Measurements from ENCODE around the gene CTF1. TPM values are rescaled to one million over a fixed set of nuclear protein-coding genes. Genes with fewer than 3 reads are reported as not detected.

Gene CTF1
- total and polyA plus RNA-seq, 10 of the 15 experiments (the other 5 are each of a cell fraction or from before 2014, with no cell fraction given), result 0.04 to 0.46 (median 0.11) TPM; not detected in 3

- TF ChIP-seq CREM (IDR thresholded peaks at IDR 0.05; ENCODE audit: low read depth) (no peak), RUNX3 (IDR thresholded peaks at IDR 0.05; ENCODE audit: low read length) (peak; percentile 38), GATAD2B (conservative IDR thresholded peaks at IDR 0.05; ENCODE audit: low read depth) (peak; percentile 94), IKZF2 (IDR thresholded peaks at IDR 0.05) (peak; percentile 59 to 67), NKRF (conservative IDR thresholded peaks at IDR 0.05) (peak; percentile 76), ZNF384 (IDR thresholded peaks at IDR 0.05; ENCODE audit: borderline replicate concordance, low read depth, low read length) (no peak), MXI1 (IDR thresholded peaks at IDR 0.05; ENCODE audit: low read depth, low read length) (no peak; the same call in 1 of the 2 replicates), PML (IDR thresholded peaks at IDR 0.05; ENCODE audit: low read length) (peak; percentile 43; the same call in 1 of the 2 replicates), TAF1 (IDR thresholded peaks at IDR 0.05; ENCODE audit: borderline replicate concordance, low read depth, low read length) (peak; percentile 48; the same call in 1 of the 2 replicates), RAD51 (IDR thresholded peaks at IDR 0.05) (peak; percentile 67), SMC3 (IDR thresholded peaks at IDR 0.05; ENCODE audit: borderline replicate concordance, low read length) (no peak), JUNB (IDR thresholded peaks at IDR 0.05) (no peak), BRCA1 (IDR thresholded peaks at IDR 0.05; ENCODE audit: low read depth, low read length) (no peak), E2F4 (IDR thresholded peaks at IDR 0.05; ENCODE audit: low read depth, low read length) (no peak), STAT3 (IDR thresholded peaks at IDR 0.05; ENCODE audit: low read depth, low read length) (no peak), EP300 (IDR thresholded peaks at IDR 0.05; ENCODE audit: borderline replicate concordance in 1 of 2, control insufficient read depth in 1 of 2, low read depth in 2 of 2, low read length in 2 of 2) (0 out of 4 replicates have a peak, but pooled peaks of 1 of the 2 experiments have one; percentile 24), RELA (IDR thresholded peaks at IDR 0.05; ENCODE audit: borderline replicate concordance, partially characterized antibody) (peak; percentile 7), EED (IDR thresholded peaks at IDR 0.05; ENCODE audit: low read depth) (peak; percentile 84), IRF4 (IDR thresholded peaks at IDR 0.05; ENCODE audit: low read depth, low read length) (peak; percentile 75), CHD2 (IDR thresholded peaks at IDR 0.05; ENCODE audit: borderline replicate concordance, low read depth, low read length) (no peak)
- TF ChIP-seq, protein P1, sequence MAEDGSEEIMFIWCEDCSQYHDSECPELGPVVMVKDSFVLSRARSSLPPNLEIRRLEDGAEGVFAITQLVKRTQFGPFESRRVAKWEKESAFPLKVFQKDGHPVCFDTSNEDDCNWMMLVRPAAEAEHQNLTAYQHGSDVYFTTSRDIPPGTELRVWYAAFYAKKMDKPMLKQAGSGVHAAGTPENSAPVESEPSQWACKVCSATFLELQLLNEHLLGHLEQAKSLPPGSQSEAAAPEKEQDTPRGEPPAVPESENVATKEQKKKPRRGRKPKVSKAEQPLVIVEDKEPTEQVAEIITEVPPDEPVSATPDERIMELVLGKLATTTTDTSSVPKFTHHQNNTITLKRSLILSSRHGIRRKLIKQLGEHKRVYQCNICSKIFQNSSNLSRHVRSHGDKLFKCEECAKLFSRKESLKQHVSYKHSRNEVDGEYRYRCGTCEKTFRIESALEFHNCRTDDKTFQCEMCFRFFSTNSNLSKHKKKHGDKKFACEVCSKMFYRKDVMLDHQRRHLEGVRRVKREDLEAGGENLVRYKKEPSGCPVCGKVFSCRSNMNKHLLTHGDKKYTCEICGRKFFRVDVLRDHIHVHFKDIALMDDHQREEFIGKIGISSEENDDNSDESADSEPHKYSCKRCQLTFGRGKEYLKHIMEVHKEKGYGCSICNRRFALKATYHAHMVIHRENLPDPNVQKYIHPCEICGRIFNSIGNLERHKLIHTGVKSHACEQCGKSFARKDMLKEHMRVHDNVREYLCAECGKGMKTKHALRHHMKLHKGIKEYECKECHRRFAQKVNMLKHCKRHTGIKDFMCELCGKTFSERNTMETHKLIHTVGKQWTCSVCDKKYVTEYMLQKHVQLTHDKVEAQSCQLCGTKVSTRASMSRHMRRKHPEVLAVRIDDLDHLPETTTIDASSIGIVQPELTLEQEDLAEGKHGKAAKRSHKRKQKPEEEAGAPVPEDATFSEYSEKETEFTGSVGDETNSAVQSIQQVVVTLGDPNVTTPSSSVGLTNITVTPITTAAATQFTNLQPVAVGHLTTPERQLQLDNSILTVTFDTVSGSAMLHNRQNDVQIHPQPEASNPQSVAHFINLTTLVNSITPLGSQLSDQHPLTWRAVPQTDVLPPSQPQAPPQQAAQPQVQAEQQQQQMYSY (CRISPR knock-in tag; IDR thresholded peaks at IDR 0.05), result no peak
- TF ChIP-seq, protein P2, sequence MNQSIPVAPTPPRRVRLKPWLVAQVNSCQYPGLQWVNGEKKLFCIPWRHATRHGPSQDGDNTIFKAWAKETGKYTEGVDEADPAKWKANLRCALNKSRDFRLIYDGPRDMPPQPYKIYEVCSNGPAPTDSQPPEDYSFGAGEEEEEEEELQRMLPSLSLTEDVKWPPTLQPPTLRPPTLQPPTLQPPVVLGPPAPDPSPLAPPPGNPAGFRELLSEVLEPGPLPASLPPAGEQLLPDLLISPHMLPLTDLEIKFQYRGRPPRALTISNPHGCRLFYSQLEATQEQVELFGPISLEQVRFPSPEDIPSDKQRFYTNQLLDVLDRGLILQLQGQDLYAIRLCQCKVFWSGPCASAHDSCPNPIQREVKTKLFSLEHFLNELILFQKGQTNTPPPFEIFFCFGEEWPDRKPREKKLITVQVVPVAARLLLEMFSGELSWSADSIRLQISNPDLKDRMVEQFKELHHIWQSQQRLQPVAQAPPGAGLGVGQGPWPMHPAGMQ (IDR thresholded peaks at IDR 0.05; ENCODE audit: borderline replicate concordance), result no peak
These were observed 52.5 kb downstream of the CTF1 start, which contains the start of gene ORAI3 (continued) for GRCh38 chr16:30948667-30949649.

Measured in GM12878 (cell line).